Gastroesophageal sphincter (tissue), 3 donors: ENCODE data around the gene TM4SF1.

Experiments
- CTCF ChIP-seq, 4 experiments: fragments of 200-600 bp in 2 of 4; fragments of 450-650 bp in 2 of 4; sonication (generic) in 1 of 4; IDR thresholded peaks; one replicate each; pipeline ENCODE4 v1.5.1; 2017 to 2019; ENCODE audit warnings: antibody characterized with exemption in 4 of 4, mild to moderate bottlenecking in 2 of 4, moderate library complexity in 2 of 4
- EP300 ChIP-seq: sonication (generic); formaldehyde crosslinking; IDR thresholded peaks from one replicate; pipeline ENCODE4 v1.6.1; 2017; ENCODE audit warnings: antibody characterized with exemption, mild to moderate bottlenecking
- POLR2A ChIP-seq, 2 donors: fragments of 450-650 bp; IDR thresholded peaks; one replicate each; pipeline ENCODE4 v1.6.1; 2017; ENCODE audit warnings: antibody characterized with exemption in 2 of 2, mild to moderate bottlenecking in 2 of 2, moderate library complexity in 1 of 2

GRCh38 chr3:149400645-149401044 lies 23.2 kb upstream of the TM4SF1 start:
- TF ChIP-seq CTCF (IDR thresholded peaks at IDR 0.05) (no peak), POLR2A (IDR thresholded peaks at IDR 0.05) (no peak), EP300 (no peak)
